Vagina (tissue), 2 donors: ENCODE results near the gene ANKS3. TPM values are rescaled to one million over a fixed set of nuclear protein-coding genes. Genes with fewer than 3 reads are reported as not detected.

Experiments used
- DNase-seq, 2 donors: peaks; one replicate each; pipeline ENCODE4 v3.0.0-alpha.2; 2017; ENCODE audit errors: extremely low spot score in 2 of 2
- H3K27ac ChIP-seq: fragments of 200-600 bp; sonication (generic); one replicate; pipeline ENCODE4 v1.5.1; 2019
- H3K27me3 ChIP-seq: fragments of 200-600 bp; sonication (generic); one replicate; pipeline ENCODE4 v1.5.1; 2019
- H3K36me3 ChIP-seq, 2 donors: fragments of 200-600 bp; sonication (generic); one replicate each; pipeline ENCODE4 v1.5.1; 2017 to 2019
- H3K4me1 ChIP-seq: fragments of 200-600 bp; sonication (generic); one replicate; pipeline ENCODE4 v1.5.1; 2019
- H3K4me3 ChIP-seq, 2 donors: fragments of 200-600 bp; sonication (generic); 1 replicate in 1 of 2; 2 replicates in 1 of 2; pipeline ENCODE4 v1.5.1; 2016 to 2019
- H3K9me3 ChIP-seq: fragments of 200-600 bp; sonication (generic); one replicate; pipeline ENCODE4 v1.5.1; 2019
- POLR2A ChIP-seq, 2 donors: fragments of 450-650 bp; IDR thresholded peaks; one replicate each; pipeline ENCODE4 v1.6.1; 2017; ENCODE audit warnings: antibody characterized with exemption in 2 of 2, mild to moderate bottlenecking in 2 of 2, moderate library complexity in 2 of 2
- POLR2AphosphoS5 ChIP-seq, 2 donors: sonication (generic); formaldehyde crosslinking; IDR thresholded peaks; one replicate each; pipeline ENCODE4 v1.9.0; 2017; ENCODE audit warnings: antibody characterized with exemption in 2 of 2, mild to moderate bottlenecking in 2 of 2, low read depth in 1 of 2; ENCODE audit not compliant: insufficient read depth in 1 of 2
- intact Hi-C: fragments of 100-400 bp; cut with DNase I; formaldehyde crosslinking; loops from one replicate; pipeline ENCODE4 v1.15.1; 2023
- total RNA-seq: library from RNA; depleted of rRNA; stranded (reverse); fragments of >200 nt; gene quantifications from one replicate; pipeline ENCODE4 v1.2.3, GENCODE V29; 2016
- TF ChIP-seq, protein P1 (sequence below), 3 experiments: fragments of 450-650 bp in 2 of 3; fragments of 200-600 bp in 1 of 3; sonication (generic) in 1 of 3; IDR thresholded peaks; one replicate each; pipeline ENCODE4 v1.5.1; 2017 to 2019; ENCODE audit warnings: antibody characterized with exemption in 3 of 3, mild to moderate bottlenecking in 2 of 3, moderate library complexity in 2 of 3

Gene ANKS3
- total RNA-seq, 1 donor from 2014 or later, result 25.3 TPM

DNA sequence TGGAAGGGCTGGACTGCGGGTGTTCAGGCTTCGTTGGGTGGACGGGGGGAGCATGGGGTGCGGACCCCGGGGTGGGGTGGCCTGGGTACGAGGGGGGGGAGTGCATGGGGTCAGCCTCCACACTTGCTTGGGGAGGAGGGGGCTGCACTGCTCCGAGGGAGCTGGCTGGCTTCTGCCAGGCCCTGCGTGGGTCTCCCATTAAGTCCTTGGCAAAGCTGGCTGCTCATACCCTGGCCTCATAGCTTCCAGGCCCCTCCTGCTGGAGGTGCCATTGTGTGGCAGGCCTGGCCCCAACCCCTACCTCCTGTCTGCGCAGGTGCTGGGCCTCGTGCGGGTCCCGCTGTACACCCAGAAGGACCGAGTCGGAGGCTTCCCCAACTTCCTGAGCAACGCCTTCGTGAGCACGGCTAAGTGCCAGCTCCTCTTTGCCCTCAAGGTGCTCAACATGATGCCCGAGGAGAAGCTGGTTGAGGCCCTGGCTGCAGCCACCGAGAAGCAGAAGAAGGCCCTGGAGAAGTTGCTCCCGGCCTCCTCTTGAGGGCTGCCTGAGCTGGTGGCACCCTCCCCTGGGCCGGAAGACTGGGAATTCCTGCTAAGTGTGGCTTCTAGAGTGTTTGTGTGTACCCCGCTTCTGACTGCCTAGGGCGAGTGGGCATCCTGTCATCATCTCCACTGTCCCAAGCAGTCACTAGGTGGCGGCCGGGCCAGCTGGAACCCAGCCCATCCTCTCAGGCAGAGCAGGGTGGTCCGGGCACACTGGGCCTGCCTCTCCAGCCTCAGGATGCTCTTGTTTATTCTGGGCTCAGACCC, 39.2 kb downstream of the ANKS3 start:
- H3K4me1 ChIP-seq, result peaks cover 37% of the 10 kb centered on the region
- peaks cover 0 to 25% of the 10 kb centered on the region in 2 donors for H3K36me3 ChIP-seq

DNA sequence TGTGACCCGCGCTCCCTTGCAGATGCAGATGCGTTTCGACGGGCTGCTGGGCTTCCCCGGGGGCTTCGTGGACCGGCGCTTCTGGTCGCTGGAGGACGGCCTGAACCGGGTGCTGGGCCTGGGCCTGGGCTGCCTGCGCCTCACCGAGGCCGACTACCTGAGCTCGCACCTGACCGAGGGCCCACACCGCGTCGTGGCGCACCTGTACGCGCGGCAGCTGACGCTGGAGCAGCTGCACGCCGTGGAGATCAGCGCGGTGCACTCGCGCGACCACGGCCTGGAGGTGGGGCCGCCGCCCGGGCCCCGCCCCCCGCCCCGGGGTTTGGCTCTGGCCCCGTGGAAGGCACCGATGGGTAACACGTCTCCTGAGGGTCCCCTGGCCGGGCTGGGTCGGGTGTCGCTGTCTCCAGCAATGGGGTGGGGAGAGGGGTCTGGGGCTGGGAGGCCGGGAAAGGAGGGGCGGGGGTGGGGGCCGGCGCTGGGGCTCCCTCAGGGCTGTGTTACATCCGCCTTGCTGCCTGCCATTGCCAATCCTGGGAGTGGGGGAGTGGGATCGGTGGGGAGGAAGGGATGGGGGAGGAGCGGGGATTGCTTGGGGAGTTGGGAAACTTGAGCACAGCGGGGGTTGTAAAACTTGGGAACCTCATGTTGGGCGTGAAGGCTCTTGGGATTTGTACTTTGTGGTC, 40.0 kb downstream of the ANKS3 start:
- intact Hi-C loops, result no loop called here
- peaks cover 37% of the 10 kb centered on the region for H3K4me1 ChIP-seq
- H3K36me3 ChIP-seq, result peaks cover 0 to 22% of the 10 kb centered on the region in 2 donors
- TF ChIP-seq POLR2AphosphoS5 (IDR thresholded peaks at IDR 0.05; ENCODE audit: insufficient read depth in 1 of 2, low read depth in 1 of 2) (no peak), POLR2A (IDR thresholded peaks at IDR 0.05) (no peak)
- TF ChIP-seq, protein P1, sequence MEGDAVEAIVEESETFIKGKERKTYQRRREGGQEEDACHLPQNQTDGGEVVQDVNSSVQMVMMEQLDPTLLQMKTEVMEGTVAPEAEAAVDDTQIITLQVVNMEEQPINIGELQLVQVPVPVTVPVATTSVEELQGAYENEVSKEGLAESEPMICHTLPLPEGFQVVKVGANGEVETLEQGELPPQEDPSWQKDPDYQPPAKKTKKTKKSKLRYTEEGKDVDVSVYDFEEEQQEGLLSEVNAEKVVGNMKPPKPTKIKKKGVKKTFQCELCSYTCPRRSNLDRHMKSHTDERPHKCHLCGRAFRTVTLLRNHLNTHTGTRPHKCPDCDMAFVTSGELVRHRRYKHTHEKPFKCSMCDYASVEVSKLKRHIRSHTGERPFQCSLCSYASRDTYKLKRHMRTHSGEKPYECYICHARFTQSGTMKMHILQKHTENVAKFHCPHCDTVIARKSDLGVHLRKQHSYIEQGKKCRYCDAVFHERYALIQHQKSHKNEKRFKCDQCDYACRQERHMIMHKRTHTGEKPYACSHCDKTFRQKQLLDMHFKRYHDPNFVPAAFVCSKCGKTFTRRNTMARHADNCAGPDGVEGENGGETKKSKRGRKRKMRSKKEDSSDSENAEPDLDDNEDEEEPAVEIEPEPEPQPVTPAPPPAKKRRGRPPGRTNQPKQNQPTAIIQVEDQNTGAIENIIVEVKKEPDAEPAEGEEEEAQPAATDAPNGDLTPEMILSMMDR (IDR thresholded peaks at IDR 0.05), result no peak
- no peaks in the 10 kb centered on the region for H3K9me3 ChIP-seq
- no peak for DNase-seq
- H3K27me3 ChIP-seq, result no peaks in the 10 kb centered on the region
- H3K27ac ChIP-seq, result peak overlapping the region; percentile 74
- peak overlapping the region; percentile 78 to 91 for H3K4me3 ChIP-seq

More for the DNA sequence above, 39.2 kb downstream of the ANKS3 start:
- no peaks in the 10 kb centered on the region for H3K27me3 ChIP-seq
- H3K9me3 ChIP-seq, result no peaks in the 10 kb centered on the region
- intact Hi-C loops, result no loop called here
- peak in 1 of 2 donors; percentile 92 for DNase-seq
- peak overlapping the region; percentile 74 for H3K27ac ChIP-seq
- H3K4me3 ChIP-seq, result peak overlapping the region; percentile 78 to 91
- TF ChIP-seq POLR2AphosphoS5 (IDR thresholded peaks at IDR 0.05; ENCODE audit: insufficient read depth in 1 of 2, low read depth in 1 of 2) (no peak), POLR2A (IDR thresholded peaks at IDR 0.05) (no peak)
- TF ChIP-seq, protein P1 (IDR thresholded peaks at IDR 0.05), result no peak

DNA sequence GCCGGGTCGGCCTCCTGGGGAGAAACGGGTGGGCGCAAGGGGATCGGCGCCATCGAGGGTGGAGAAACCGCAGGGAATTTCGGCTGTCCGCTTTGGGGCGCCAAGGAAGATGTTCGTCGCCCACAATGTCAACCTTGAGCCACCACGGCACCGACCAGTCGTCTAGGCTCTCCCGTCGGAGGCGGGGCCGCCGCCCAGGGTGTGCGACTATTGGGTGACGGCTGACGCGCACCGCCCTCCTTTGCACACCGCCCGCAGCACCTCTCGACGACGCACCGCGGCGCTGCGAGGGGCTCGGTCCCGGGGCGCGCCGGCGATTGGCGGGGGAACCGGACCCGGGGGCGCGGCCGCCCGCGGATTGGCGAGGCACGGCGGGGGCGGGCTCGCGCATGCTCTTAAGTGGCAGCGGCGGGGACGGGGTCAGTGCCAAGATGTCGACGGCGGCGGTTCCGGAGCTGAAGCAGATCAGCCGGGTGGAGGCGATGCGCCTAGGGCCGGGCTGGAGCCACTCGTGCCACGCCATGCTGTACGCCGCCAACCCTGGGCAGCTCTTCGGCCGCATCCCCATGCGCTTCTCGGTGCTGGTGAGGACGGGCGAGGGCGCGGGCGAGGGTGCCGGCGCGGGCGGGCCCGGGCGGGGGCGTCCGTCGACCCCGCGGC, 40.6 kb downstream of the ANKS3 start, which contains the start of gene NUDT16L1:
Gene NUDT16L1 (plus strand): TSS at position 267 of the 660 bp plus-strand sequence. CDS start 165 bp downstream, at position 432.
- TF ChIP-seq POLR2AphosphoS5 (IDR thresholded peaks at IDR 0.05; ENCODE audit: insufficient read depth in 1 of 2, low read depth in 1 of 2) (peak in 1 of 2 donors; percentile 75), POLR2A (IDR thresholded peaks at IDR 0.05) (peak in 1 of 2 donors; percentile 55)
- TF ChIP-seq, protein P1 (IDR thresholded peaks at IDR 0.05), result peak in 2 of 3 experiments; percentile 23 to 27
- Histone ChIP-seq H3K4me3 (peak within 1 kb of the TSS; percentile 78 to 91), H3K9me3 (no peaks in the 10 kb centered on the region), H3K36me3 (peaks cover 0 to 21% of the 10 kb centered on the region in 2 donors), H3K27ac (peak within 1 kb of the TSS; percentile 74), H3K4me1 (peaks cover 37% of the 10 kb centered on the region), H3K27me3 (no peaks in the 10 kb centered on the region)
- DNase-seq, result peak in 1 of 2 donors; percentile 96
- intact Hi-C loops, result no loop called here

DNA sequence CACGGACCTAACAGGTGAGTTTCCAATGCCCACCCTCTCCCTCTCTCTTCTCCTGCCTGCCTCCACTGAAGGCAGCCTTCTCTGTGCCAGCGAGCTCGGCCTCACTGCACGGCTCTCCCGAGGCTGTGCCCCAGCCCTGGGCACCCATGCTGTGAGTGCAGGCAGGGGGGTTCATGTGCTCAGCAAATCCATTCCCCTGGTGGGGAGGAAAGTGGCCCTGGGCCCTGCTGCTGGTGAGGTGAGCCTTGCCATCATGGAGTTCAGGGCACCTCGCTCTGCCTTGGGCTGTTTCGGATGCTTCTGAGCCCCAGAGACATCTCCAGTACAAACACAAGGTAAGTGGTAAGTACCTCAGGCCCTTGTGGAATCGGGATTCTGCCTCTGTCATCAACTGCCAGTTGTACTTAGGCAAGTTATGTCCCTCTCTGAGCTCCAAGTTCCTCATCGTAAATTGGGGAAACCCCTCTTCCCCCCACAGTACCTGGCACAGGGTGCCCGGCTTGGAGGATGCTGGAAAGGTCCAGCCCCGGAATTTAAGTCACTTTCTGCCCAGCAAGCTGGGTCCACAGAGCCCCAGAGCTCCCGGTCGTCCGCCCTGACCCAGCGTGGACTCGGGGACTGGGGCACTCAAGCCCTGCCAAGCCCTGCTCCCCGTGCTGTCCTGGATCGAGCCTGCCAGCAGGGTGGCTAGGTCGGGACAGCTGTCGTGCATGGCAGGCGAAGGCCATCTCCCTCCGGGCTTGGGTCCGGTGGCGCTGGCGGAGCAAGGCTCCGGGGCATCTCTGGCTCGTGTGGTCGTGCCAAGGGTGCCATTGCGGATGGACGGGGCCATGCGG, 41.4 kb downstream of the ANKS3 start:
- Histone ChIP-seq H3K27me3 (no peaks in the 10 kb centered on the region), H3K27ac (peak overlapping the region; percentile 54), H3K9me3 (no peaks in the 10 kb centered on the region), H3K4me3 (peak overlapping the region; percentile 78 to 91), H3K36me3 (peaks cover 0 to 24% of the 10 kb centered on the region in 2 donors), H3K4me1 (peaks cover 37% of the 10 kb centered on the region)
- TF ChIP-seq, protein P1 (IDR thresholded peaks at IDR 0.05), result no peak
- TF ChIP-seq POLR2AphosphoS5 (IDR thresholded peaks at IDR 0.05; ENCODE audit: insufficient read depth in 1 of 2, low read depth in 1 of 2) (no peak), POLR2A (IDR thresholded peaks at IDR 0.05) (no peak)
- intact Hi-C loops, result no loop called here
- DNase-seq, result peak in 1 of 2 donors; percentile 88
